Small intestine (tissue), 4 donors: Measurements from ENCODE around the gene FLNA. TPM values are rescaled to one million over a fixed set of nuclear protein-coding genes. Genes with fewer than 3 reads are reported as not detected.

Experiments used
- polyA plus RNA-seq, 4 donors: library from polyadenylated mRNA; stranded (reverse) in 3 of 4; unstranded in 1 of 4; fragments of 200-250 nt in 3 of 4; fragments of 120-200 nt in 1 of 4; gene quantifications; one replicate each; pipeline versions ENCODE4 v1.2.1 to v1.2.3, GENCODE V29; 2013
- donor health status: healthy with polysubstance abuse.
- donor health status: Bipolar disorder and iron deficiency.
- donor health status: healthy.

The FLNA gene
- polyA plus RNA-seq, 4 donors: 19.2 to 251 (median 73.8) TPM

Other genes starting within 250 kb of the FLNA start
- not detected for gene OPN1LW, start 230.4 kb downstream of the FLNA start, polyA plus RNA-seq
- not detected for gene OPN1MW, start 192.0 kb downstream of the FLNA start, polyA plus RNA-seq
- not detected for gene OPN1MW2, start 154.9 kb downstream of the FLNA start, polyA plus RNA-seq
- gene OPN1MW3, start 117.1 kb downstream of the FLNA start, polyA plus RNA-seq: not detected
- not detected for gene TEX28, start 79.5 kb downstream of the FLNA start, polyA plus RNA-seq
- under 1 TPM in 2 of 4 donors, not detected in 2; 0.12 to 0.18 TPM for gene TKTL1, start 78.8 kb downstream of the FLNA start, polyA plus RNA-seq
- gene EMD, start 4.7 kb upstream of the FLNA start, polyA plus RNA-seq: 10 to 100 TPM; 37.6 to 82.3 (median 55.6) TPM
- gene RPL10, start 23.7 kb upstream of the FLNA start, polyA plus RNA-seq: 1,000 to 10,000 TPM; 3,043 to 5,653 (median 5,166) TPM
- gene DNASE1L1, start 34.6 kb upstream of the FLNA start, polyA plus RNA-seq: 10 to 100 TPM; 17.0 to 27.4 (median 21.7) TPM
- gene TAFAZZIN, start 36.9 kb upstream of the FLNA start, polyA plus RNA-seq: 10 to 100 TPM; 31.8 to 78.3 (median 50.8) TPM
- 100 to 1,000 TPM in 1 of 4 donors, 10 to 100 TPM in 3; 34.0 to 157 (median 57.4) TPM for gene ATP6AP1, start 54.0 kb upstream of the FLNA start, polyA plus RNA-seq
- gene GDI1, start 62.5 kb upstream of the FLNA start, polyA plus RNA-seq: 10 to 100 TPM; 59.2 to 76.5 (median 62.6) TPM
- gene FAM50A, start 69.5 kb upstream of the FLNA start, polyA plus RNA-seq: 100 to 1,000 TPM in 2 of 4 donors, 10 to 100 TPM in 2; 64.5 to 181 (median 119) TPM
- 10 to 100 TPM in 2 of 4 donors, 1 to 10 TPM in 2; 3.2 to 30.1 (median 9.6) TPM for gene PLXNA3, start 83.6 kb upstream of the FLNA start, polyA plus RNA-seq
- 10 to 100 TPM in 3 of 4 donors, 1 to 10 TPM in 1; 8.1 to 26.6 (median 21.8) TPM for gene LAGE3, start 104.6 kb upstream of the FLNA start, polyA plus RNA-seq
- gene UBL4A, start 112.0 kb upstream of the FLNA start, polyA plus RNA-seq: 10 to 100 TPM; 23.8 to 32.3 (median 28.3) TPM
- gene SLC10A3, start 116.0 kb upstream of the FLNA start, polyA plus RNA-seq: 10 to 100 TPM; 11.6 to 22.2 (median 15.8) TPM
- 100 to 1,000 TPM in 2 of 4 donors, 10 to 100 TPM in 2; 45.6 to 123 (median 90.1) TPM for gene FAM3A, start 141.6 kb upstream of the FLNA start, polyA plus RNA-seq
- gene G6PD, start 172.2 kb upstream of the FLNA start, polyA plus RNA-seq: 10 to 100 TPM; 10.5 to 23.4 (median 13.3) TPM
- 10 to 100 TPM; 17.7 to 34.9 (median 27.7) TPM for gene IKBKG, start 173.0 kb upstream of the FLNA start, polyA plus RNA-seq
- not detected for gene CTAG1A, start 210.5 kb upstream of the FLNA start, polyA plus RNA-seq
- gene CTAG1B, start 244.6 kb upstream of the FLNA start, polyA plus RNA-seq: not detected